Non-pigmented ciliary epithelial cell (primary cell): ENCODE data around the gene LNPEP.

Experiments
- DNase-seq: peaks from one replicate; pipeline ENCODE4 v3.0.0-alpha.2; 2010; ENCODE audit warnings: low read depth

LNPEP gene

GRCh38 chr5:97000391-97000790, 64.5 kb downstream of the LNPEP start:
- no peak for DNase-seq

DNA sequence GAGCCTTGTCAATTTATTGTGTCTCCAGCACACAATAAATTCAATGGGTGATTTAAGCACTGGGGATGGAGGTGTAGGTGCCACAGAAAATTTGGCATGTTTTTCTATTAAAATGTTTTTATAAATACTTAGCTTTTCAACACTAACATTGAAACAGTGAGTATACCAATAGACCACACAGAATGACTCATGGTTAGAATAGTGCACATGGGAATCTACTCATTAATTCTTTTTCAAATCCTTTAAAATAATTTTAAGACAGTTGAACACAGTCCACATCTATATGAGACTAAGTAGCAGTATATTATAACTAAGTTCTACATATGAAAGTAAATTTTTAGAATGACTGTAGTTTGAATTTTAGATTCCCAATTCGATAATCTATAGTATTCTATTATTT, 67.1 kb downstream of the LNPEP start:
- DNase-seq = no peak

GRCh38 chr5:97004423-97005060, 68.7 kb downstream of the LNPEP start:
- no peak for DNase-seq

DNA sequence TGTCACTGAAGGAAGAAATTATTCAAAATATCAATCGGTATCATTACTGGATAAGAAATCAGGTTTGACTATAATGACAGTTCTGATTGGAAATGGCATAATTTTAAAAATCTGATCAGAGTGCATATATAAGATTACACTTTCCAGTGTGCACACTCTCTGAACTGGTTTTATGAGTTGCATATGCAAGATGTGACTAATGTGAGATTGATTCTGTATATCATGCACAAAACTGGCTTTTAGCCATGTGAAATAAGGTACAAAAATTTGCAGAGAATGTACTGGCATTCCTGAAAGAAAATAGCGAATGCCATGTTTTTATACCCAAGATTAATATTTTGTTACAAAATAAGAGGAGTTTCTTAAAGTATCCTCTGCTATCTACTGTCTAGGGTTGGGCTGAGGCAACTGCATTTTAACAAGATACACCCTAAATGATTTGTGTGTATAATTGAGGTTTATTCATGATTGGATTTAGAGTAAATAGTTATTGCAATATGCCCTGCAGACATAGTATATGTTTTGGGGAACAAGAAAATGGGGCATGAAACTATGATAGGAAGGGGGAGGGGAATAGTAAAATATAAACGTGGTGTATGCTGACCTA, 70.7 kb downstream of the LNPEP start:
- DNase-seq = no peak

GRCh38 chr5:97009212-97009898, 73.5 kb downstream of the LNPEP start:
- no peak for DNase-seq

- no peak for DNase-seq
Measured at GRCh38 chr5:97009921-97010320, 74.0 kb downstream of the LNPEP start.

- DNase-seq = no peak
Measured at GRCh38 chr5:97010606-97011005, 74.7 kb downstream of the LNPEP start.

- no peak for DNase-seq
Measured at GRCh38 chr5:97011567-97011966, 75.7 kb downstream of the LNPEP start.

DNA sequence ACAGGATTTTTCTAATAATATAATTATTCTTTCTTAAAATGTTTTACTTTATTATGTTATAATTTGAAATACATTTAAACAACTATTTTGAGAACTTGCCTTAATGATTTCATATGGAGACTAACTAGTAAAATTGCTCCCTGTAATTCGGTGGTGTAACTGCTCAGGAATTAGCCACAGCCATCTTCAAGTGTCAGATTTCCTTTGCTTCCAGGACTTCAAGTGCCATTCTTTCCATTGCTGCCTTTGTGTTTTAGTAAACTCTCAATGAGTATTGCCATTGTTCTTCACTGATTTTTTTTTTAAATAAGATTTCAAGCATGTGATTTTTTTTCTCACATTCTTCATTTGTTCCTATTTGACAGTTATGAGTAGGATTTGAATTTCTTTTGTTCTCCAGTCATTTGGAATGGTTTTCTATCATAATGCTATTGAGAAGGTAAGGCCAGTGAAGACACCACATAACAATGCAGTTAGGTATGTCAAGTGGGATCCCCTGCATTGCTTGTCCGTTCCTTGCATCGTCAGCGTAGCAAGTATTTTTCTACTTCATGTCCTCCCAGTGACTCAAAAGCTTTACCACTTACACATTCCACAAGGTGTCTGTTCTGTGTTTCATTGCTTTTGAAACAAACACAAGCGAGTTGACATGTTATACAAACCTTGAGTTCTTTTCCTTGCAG, 83.7 kb downstream of the LNPEP start:
- DNase-seq = peak; percentile 67

- no peak for DNase-seq
Measured at GRCh38 chr5:97021416-97021815, 85.5 kb downstream of the LNPEP start.

GRCh38 chr5:97022898-97023297, 87.0 kb downstream of the LNPEP start:
- no peak for DNase-seq

GRCh38 chr5:97026721-97027120, 90.8 kb downstream of the LNPEP start:
- no peak for DNase-seq

- DNase-seq = no peak
Measured at GRCh38 chr5:97037819-97038218, 101.9 kb downstream of the LNPEP start.

- DNase-seq = no peak
Measured at GRCh38 chr5:97041239-97041638, 105.4 kb downstream of the LNPEP start.

GRCh38 chr5:97042996-97043395, 107.1 kb downstream of the LNPEP start:
- no peak for DNase-seq

GRCh38 chr5:97043511-97043910, 107.6 kb downstream of the LNPEP start:
- no peak for DNase-seq

DNA sequence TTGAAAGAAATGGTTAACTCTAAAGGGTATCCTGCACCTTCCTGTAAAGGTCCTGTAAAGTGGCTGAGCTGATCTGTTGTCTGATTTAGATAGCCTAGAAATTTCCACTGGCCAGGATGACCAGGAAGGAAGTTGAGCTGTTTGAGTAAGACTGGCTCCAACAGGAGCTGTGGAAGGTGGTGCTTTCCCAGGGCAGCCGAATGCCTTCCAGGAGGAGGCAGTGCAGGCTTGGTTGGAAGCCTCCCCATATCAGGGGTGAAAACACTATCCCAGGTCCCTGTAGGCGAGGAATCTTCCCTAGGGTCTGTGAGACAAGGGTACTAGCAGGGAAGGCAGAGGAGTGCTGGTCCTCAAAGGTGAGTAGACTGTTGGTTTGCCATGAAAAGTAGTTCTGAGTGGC, 108.2 kb downstream of the LNPEP start:
- no peak for DNase-seq

DNA sequence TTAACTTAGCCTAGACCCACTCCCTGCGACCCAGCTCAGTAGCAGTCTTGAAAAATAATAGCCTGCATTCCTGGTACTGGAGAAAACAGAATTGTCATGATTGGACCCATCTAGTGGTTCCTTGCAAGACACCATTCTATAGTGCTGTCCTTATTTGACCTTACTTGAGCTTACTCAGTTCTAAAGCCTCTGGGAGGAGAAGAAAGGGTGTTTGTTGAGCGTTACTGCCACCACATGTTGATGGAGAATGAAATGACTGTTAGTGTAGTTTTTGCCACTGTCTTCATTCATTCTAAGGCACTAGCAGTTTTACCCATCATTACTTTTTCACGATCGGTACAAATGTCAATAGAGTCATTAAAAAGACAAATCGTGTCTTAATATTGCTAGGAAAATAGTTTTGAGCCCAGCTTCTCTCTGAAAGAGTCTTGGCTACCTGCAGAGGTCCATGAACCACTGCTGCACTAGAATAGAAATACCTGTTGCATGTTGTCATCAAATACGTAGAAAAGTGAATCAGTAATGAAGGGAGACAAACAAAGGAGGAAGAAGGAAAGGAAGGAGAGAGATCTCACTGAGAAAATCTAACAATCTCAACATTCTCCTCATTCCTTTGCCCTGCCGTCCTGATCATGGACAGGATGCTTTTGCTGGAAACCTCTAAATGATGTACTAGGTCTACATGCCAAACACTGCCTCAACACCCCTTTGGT, 110.5 kb downstream of the LNPEP start:
- no peak for DNase-seq

DNA sequence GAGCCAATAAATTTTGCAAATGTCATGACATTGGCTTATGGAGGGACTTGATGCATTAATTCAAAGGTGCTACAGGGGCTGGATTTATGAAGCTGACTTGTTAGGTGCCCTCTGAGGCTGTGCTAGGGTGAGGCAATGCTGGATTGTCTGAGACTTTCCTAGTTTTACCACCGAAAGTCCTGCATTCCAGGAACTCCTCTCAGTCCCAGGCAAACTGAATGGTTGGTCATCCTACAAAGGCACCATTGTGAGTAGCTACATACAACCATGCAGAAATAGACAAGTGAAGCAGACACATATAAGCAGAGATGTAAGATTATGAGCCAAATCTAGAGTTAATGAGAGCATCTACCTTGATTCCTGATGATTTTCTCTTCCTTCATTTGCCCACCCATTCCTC, 111.2 kb downstream of the LNPEP start:
- no peak for DNase-seq

- DNase-seq = no peak
Measured at GRCh38 chr5:97049175-97049574, 113.3 kb downstream of the LNPEP start.

- DNase-seq = no peak
Measured at GRCh38 chr5:97056263-97056662, 120.4 kb downstream of the LNPEP start.

DNA sequence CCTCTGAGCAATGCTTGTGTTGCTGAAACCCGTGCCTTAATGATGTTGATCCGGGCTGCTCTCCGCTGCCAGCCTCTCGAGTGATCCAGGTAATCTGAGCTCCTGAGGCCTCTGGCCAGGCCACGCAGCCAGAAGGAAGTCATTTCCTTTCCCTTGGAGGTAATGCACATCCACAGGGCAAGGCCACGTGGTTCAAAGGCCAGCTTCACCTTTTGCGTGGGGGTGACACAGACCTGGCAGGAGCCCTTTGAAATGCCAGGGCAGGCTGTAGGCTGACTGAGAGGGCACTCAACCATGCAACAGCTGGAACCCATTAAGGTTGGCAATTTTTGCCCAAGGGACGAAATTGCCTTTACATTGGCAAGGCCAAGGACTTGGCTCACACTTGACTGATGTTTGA, 126.2 kb downstream of the LNPEP start:
- DNase-seq = no peak
